CD14-positive monocyte (primary cell): Measurements from ENCODE around the gene TSC22D1. TPM values are rescaled to one million over a fixed set of nuclear protein-coding genes. Genes with fewer than 3 reads are reported as not detected.

Source experiments
- DNase-seq, 3 donors: peaks; one replicate each; pipeline ENCODE4 v3.0.0-alpha.2; 2011 to 2022
- H2AFZ ChIP-seq: 2 replicates; pipeline ENCODE4 v1.6.0; 2012; ENCODE audit warnings: mild to moderate bottlenecking, low read depth, low read length, inconsistent platforms; ENCODE audit not compliant: insufficient read depth, poor library complexity, severe bottlenecking
- H3K27ac ChIP-seq, 2 donors: 1 replicate in 1 of 2; 2 replicates in 1 of 2; pipeline ENCODE4 v1.5.1; 2012 to 2013; ENCODE audit warnings: low read length in 2 of 2, control low read depth in 1 of 2, inconsistent platforms in 1 of 2, low read depth in 1 of 2, mild to moderate bottlenecking in 1 of 2
- H3K27me3 ChIP-seq, 2 donors: one replicate each; pipeline versions ENCODE4 v1.6.0 to v1.6.1; 2011 to 2013; ENCODE audit warnings: low read length in 2 of 2; ENCODE audit not compliant: control insufficient read depth in 2 of 2, insufficient read depth in 2 of 2
- H3K36me3 ChIP-seq, 2 donors: replicated peaks in 1 of 2; 1 replicate in 1 of 2; 2 replicates in 1 of 2; pipeline versions ENCODE4 v1.5.1 to v1.6.1; 2012 to 2013; ENCODE audit warnings: low read length in 2 of 2, control low read depth in 1 of 2, inconsistent platforms in 1 of 2, mild to moderate bottlenecking in 1 of 2; ENCODE audit not compliant: insufficient read depth in 2 of 2, control insufficient read depth in 1 of 2
- H3K4me1 ChIP-seq, 2 donors: 1 replicate in 1 of 2; 2 replicates in 1 of 2; pipeline versions ENCODE4 v1.5.1 to v1.6.1; 2012 to 2013; ENCODE audit warnings: low read length in 2 of 2, control low read depth in 1 of 2, inconsistent platforms in 1 of 2, mild to moderate bottlenecking in 1 of 2, moderate library complexity in 1 of 2; ENCODE audit not compliant: insufficient read depth in 2 of 2, control insufficient read depth in 1 of 2
- H3K4me2 ChIP-seq: replicated peaks from 2 replicates; pipeline ENCODE3; 2012; ENCODE audit warnings: low read length, moderate library complexity, mild to moderate bottlenecking; ENCODE audit not compliant: poor library complexity, severe bottlenecking; ENCODE audit errors: extremely low read depth
- H3K4me3 ChIP-seq, 3 experiments: fragments of 200-600 bp in 1 of 3; sonication (generic) in 1 of 3; replicated peaks in 1 of 3; 1 replicate in 2 of 3; 2 replicates in 1 of 3; pipeline ENCODE4 v1.5.1; 2011 to 2013; ENCODE audit warnings: low read length in 3 of 3, mild to moderate bottlenecking in 3 of 3, control low read depth in 2 of 3, low read depth in 2 of 3, inconsistent platforms in 1 of 3, moderate library complexity in 1 of 3
- H3K79me2 ChIP-seq: 2 replicates; pipeline ENCODE4 v1.6.0; 2012; ENCODE audit warnings: mild to moderate bottlenecking, control low read depth, inconsistent platforms, low read length, moderate library complexity; ENCODE audit not compliant: insufficient read depth
- H3K9ac ChIP-seq: 2 replicates; pipeline ENCODE4 v1.6.0; 2017; ENCODE audit warnings: low read length, mild to moderate bottlenecking; ENCODE audit not compliant: insufficient read depth, poor library complexity, severe bottlenecking
- H3K9me3 ChIP-seq, 2 donors: replicated peaks in 1 of 2; 1 replicate in 1 of 2; 2 replicates in 1 of 2; pipeline versions ENCODE4 v1.5.1 to v1.6.1; 2012 to 2013; ENCODE audit warnings: low read length in 2 of 2, control low read depth in 1 of 2; ENCODE audit not compliant: control insufficient read depth in 1 of 2, insufficient read depth in 1 of 2
- H4K20me1 ChIP-seq: 2 replicates; pipeline ENCODE4 v1.6.0; 2012; ENCODE audit warnings: mild to moderate bottlenecking, low read length, control low read depth, moderate library complexity; ENCODE audit not compliant: insufficient read depth
- H3K27ac Mint-ChIP-seq, 7 donors: one replicate each; pipeline ENCODE4 v1.8.0; 2020; ENCODE audit warnings: mild to moderate bottlenecking in 7 of 7, mixed read lengths in 7 of 7, moderate library complexity in 6 of 7, inconsistent platforms in 2 of 7
- H3K27me3 Mint-ChIP-seq, 3 donors: one replicate each; pipeline ENCODE4 v1.8.0; 2021 to 2022; ENCODE audit warnings: low read depth in 3 of 3, mild to moderate bottlenecking in 3 of 3, mixed read lengths in 3 of 3, moderate library complexity in 3 of 3, inconsistent platforms in 1 of 3
- H3K36me3 Mint-ChIP-seq, 2 donors: one replicate each; pipeline ENCODE4 v1.8.0; 2020; ENCODE audit warnings: mixed read lengths in 2 of 2, inconsistent platforms in 1 of 2, mild to moderate bottlenecking in 1 of 2
- H3K4me1 Mint-ChIP-seq: one replicate; pipeline ENCODE4 v1.8.0; 2020; ENCODE audit warnings: mild to moderate bottlenecking, mixed read lengths
- H3K4me3 Mint-ChIP-seq, 2 donors: one replicate each; pipeline ENCODE4 v1.8.0; 2020; ENCODE audit warnings: mild to moderate bottlenecking in 2 of 2, mixed read lengths in 2 of 2, moderate library complexity in 1 of 2
- H3K9me3 Mint-ChIP-seq, 7 donors: one replicate each; pipeline ENCODE4 v1.8.0; 2020 to 2022; ENCODE audit warnings: mixed read lengths in 7 of 7, mild to moderate bottlenecking in 6 of 7, moderate library complexity in 6 of 7, inconsistent platforms in 2 of 7
- CTCF ChIP-seq: fragments of 200-600 bp; IDR thresholded peaks from one replicate; pipeline ENCODE4 v1.8.0; 2022; ENCODE audit warnings: antibody characterized with exemption, mild to moderate bottlenecking
- WGBS: methylation state at CpG from one replicate; pipeline ENCODE4 v1.1.5; 2013; ENCODE audit warnings: missing lambda C conversion rate; ENCODE audit not compliant: insufficient coverage; 5-methylcytosine and 5-hydroxymethylcytosine counted together
- intact Hi-C, 2 donors: fragments of 100-400 bp; cut with micrococcal nuclease; formaldehyde crosslinking; loops; one replicate each; pipeline versions ENCODE4 v1.15.0 to v1.15.1; 2023
- polyA plus RNA-seq, 3 donors: library from polyadenylated mRNA; depleted of rRNA in 1 of 3; unstranded in 2 of 3; stranded (reverse) in 1 of 3; fragments of 300-500 nt in 2 of 3; fragments of >200 nt in 1 of 3; fragmentation: Illumina TruSeq in 2 of 3; gene quantifications; 1 replicate in 2 of 3; 2 replicates in 1 of 3; pipeline ENCODE4 v1.2.3, GENCODE V29; 2012 to 2021

Gene TSC22D1
- polyA plus RNA-seq, 3 donors = 1.9 to 10.4 (median 3.1) TPM

- Mint-ChIP-seq H3K4me3 (no peak overlapping the region), H3K27ac (peak overlapping the region in 1 of 7 donors; percentile 20), H3K36me3 (no peaks in the 10 kb centered on the region), H3K27me3 (peaks cover 2 to 6% (median 4%) of the 10 kb centered on the region in 3 donors), H3K9me3 (peaks cover 0 to 7% (median 3%) of the 10 kb centered on the region in 7 donors), H3K4me1 (peaks cover 33% of the 10 kb centered on the region)
- 96% methylated on average over 26 of the region's 26 CpGs for WGBS
- no peaks in the 10 kb centered on the region for H3K27me3 ChIP-seq
- no peaks in the 10 kb centered on the region for H3K79me2 ChIP-seq
- H3K4me2 ChIP-seq = no peak overlapping the region
- no peak for DNase-seq
- no peaks in the 10 kb centered on the region for H4K20me1 ChIP-seq
- H3K9me3 ChIP-seq = no peaks in the 10 kb centered on the region
- no peaks in the 10 kb centered on the region for H3K36me3 ChIP-seq
- H3K4me1 ChIP-seq = peaks cover 12% of the 10 kb centered on the region in 2 donors
- H3K27ac ChIP-seq = no peak overlapping the region
- H3K9ac ChIP-seq = no peak overlapping the region
- H2AFZ ChIP-seq = no peak overlapping the region
- H3K4me3 ChIP-seq = no peak overlapping the region
- TF ChIP-seq CTCF = no peak
- intact Hi-C loops = no loop called here
Observed at GRCh38 chr13:44414716-44415115, 161.4 kb downstream of the TSC22D1 start.

GRCh38 chr13:44413095-44413494 lies 163.0 kb downstream of the TSC22D1 start:
- Mint-ChIP-seq H3K27me3 (peaks cover 2 to 7% (median 6%) of the 10 kb centered on the region in 3 donors), H3K4me1 (peaks cover 31% of the 10 kb centered on the region), H3K36me3 (no peaks in the 10 kb centered on the region), H3K4me3 (no peak overlapping the region), H3K9me3 (peaks cover 0 to 7% (median 3%) of the 10 kb centered on the region in 7 donors), H3K27ac (no peak overlapping the region)
- WGBS = 100% methylated on average over 1 of the region's 13 CpGs
- Histone ChIP-seq H4K20me1 (no peaks in the 10 kb centered on the region), H3K79me2 (no peaks in the 10 kb centered on the region), H3K4me2 (no peak overlapping the region), H3K4me1 (peaks cover 12% of the 10 kb centered on the region in 2 donors), H3K9me3 (no peaks in the 10 kb centered on the region), H3K27me3 (no peaks in the 10 kb centered on the region), H3K27ac (no peak overlapping the region), H3K4me3 (no peak overlapping the region), H2AFZ (peak overlapping the region; percentile 6), H3K9ac (no peak overlapping the region), H3K36me3 (no peaks in the 10 kb centered on the region)
- TF ChIP-seq CTCF = no peak
- intact Hi-C loops = no loop called here
- no peak for DNase-seq
